Measurements from ENCODE around the gene TCHHL1. TPM values are rescaled to one million over a fixed set of nuclear protein-coding genes. Genes with fewer than 3 reads are reported as not detected.

The TCHHL1 gene
- total and polyA plus RNA-seq, 9 of the 15 experiments (the other 6 are each of a cell fraction or from before 2014, with no cell fraction given), result not detected

DNA sequence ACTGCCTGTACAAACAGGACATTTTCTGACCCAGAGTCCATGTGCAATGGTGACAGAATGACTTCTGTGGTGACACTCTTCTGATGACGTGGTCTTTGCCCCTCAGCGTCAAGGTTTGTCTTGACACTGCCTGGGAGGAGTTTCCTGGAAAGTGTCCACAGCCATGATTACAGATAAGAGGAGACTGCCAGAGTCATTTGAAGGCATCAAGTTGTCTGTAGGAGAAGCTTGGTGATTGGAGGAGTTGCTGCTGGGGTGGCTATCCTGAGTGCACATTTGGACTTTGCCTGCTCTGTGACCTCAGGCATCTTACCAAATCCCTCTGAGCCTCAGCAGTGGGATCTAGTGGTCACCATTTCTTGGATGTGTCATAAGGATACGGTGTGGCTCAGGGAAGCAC, 17.7 kb downstream of the TCHHL1 start (continued):
- TF ChIP-seq MYNN (IDR thresholded peaks at IDR 0.05), result no peak
- no peak for TF ChIP-seq MYNN (CRISPR knock-in tag; IDR thresholded peaks at IDR 0.05)
- TF ChIP-seq NRF1 (conservative IDR thresholded peaks at IDR 0.05 in 1 of 2, IDR thresholded peaks at IDR 0.05 in 1 of 2), result peak; percentile 38 to 47; a peak in 1 of 4 replicates
- 0 out of 2 replicates have a peak, but pooled peaks have one; percentile 56 for TF ChIP-seq SOX6 (IDR thresholded peaks at IDR 0.05)
- no peak for TF ChIP-seq ZNF324 (CRISPR knock-in tag; IDR thresholded peaks at IDR 0.05)
- TF ChIP-seq TGIF2 (CRISPR knock-in tag; IDR thresholded peaks at IDR 0.05), result no peak
- TF ChIP-seq, protein P1, sequence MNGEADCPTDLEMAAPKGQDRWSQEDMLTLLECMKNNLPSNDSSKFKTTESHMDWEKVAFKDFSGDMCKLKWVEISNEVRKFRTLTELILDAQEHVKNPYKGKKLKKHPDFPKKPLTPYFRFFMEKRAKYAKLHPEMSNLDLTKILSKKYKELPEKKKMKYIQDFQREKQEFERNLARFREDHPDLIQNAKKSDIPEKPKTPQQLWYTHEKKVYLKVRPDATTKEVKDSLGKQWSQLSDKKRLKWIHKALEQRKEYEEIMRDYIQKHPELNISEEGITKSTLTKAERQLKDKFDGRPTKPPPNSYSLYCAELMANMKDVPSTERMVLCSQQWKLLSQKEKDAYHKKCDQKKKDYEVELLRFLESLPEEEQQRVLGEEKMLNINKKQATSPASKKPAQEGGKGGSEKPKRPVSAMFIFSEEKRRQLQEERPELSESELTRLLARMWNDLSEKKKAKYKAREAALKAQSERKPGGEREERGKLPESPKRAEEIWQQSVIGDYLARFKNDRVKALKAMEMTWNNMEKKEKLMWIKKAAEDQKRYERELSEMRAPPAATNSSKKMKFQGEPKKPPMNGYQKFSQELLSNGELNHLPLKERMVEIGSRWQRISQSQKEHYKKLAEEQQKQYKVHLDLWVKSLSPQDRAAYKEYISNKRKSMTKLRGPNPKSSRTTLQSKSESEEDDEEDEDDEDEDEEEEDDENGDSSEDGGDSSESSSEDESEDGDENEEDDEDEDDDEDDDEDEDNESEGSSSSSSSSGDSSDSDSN (IDR thresholded peaks at IDR 0.05; ENCODE audit: borderline replicate concordance in 1 of 2, low read depth in 2 of 2, low read length in 2 of 2), result no peak
- no peak for TF ChIP-seq SREBF1 (IDR thresholded peaks at IDR 0.05; ENCODE audit: borderline replicate concordance, low read depth, low read length)
- no peak for TF ChIP-seq SRF (CRISPR knock-in tag; IDR thresholded peaks at IDR 0.05)
- TF ChIP-seq, protein P2, sequence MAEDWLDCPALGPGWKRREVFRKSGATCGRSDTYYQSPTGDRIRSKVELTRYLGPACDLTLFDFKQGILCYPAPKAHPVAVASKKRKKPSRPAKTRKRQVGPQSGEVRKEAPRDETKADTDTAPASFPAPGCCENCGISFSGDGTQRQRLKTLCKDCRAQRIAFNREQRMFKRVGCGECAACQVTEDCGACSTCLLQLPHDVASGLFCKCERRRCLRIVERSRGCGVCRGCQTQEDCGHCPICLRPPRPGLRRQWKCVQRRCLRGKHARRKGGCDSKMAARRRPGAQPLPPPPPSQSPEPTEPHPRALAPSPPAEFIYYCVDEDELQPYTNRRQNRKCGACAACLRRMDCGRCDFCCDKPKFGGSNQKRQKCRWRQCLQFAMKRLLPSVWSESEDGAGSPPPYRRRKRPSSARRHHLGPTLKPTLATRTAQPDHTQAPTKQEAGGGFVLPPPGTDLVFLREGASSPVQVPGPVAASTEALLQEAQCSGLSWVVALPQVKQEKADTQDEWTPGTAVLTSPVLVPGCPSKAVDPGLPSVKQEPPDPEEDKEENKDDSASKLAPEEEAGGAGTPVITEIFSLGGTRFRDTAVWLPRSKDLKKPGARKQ (CRISPR knock-in tag; IDR thresholded peaks at IDR 0.05), result no peak
- TF ChIP-seq ZNF217 (CRISPR knock-in tag; IDR thresholded peaks at IDR 0.05), result no peak
- no peak for TF ChIP-seq BRCA1 (IDR thresholded peaks at IDR 0.05)
- no peak for TF ChIP-seq BRCA1 (CRISPR knock-in tag; IDR thresholded peaks at IDR 0.05)
- no peak for TF ChIP-seq TCF3 (CRISPR knock-in tag; IDR thresholded peaks at IDR 0.05)
- TF ChIP-seq ZNF699 (CRISPR knock-in tag; IDR thresholded peaks at IDR 0.05; ENCODE audit: insufficient replicate concordance), result no peak
- no peak for TF ChIP-seq SMAD3 (CRISPR knock-in tag; conservative IDR thresholded peaks at IDR 0.05)
- TF ChIP-seq TAF7 (tag; IDR thresholded peaks at IDR 0.05), result no peak
- TF ChIP-seq MECOM (CRISPR knock-in tag; IDR thresholded peaks at IDR 0.05), result no peak
- no peak for TF ChIP-seq SAFB (IDR thresholded peaks at IDR 0.05; ENCODE audit: borderline replicate concordance, low read depth, low read length)
- TF ChIP-seq SRSF7 (optimal IDR thresholded peaks at IDR 0.05; ENCODE audit: low read depth, low read length), result no peak
- TF ChIP-seq SMAD4 (CRISPR knock-in tag; conservative IDR thresholded peaks at IDR 0.05), result peak; percentile 50; the same call in 1 of the 2 replicates
- TF ChIP-seq ZNF384 (IDR thresholded peaks at IDR 0.05; ENCODE audit: low read depth, low read length), result no peak
- TF ChIP-seq ZNF140 (CRISPR knock-in tag; IDR thresholded peaks at IDR 0.05), result no peak
- TF ChIP-seq SMAD1 (IDR thresholded peaks at IDR 0.05; ENCODE audit: low read depth, low read length, partially characterized antibody), result no peak
- no peak for TF ChIP-seq DNMT1 (IDR thresholded peaks at IDR 0.05)
- peak; percentile 73 for TF ChIP-seq JUND (IDR thresholded peaks at IDR 0.05; ENCODE audit: borderline replicate concordance, low read depth, low read length)
- peak; percentile 85; the same call in 1 of the 3 replicates for TF ChIP-seq JUND (tag; IDR thresholded peaks at IDR 0.05; ENCODE audit: borderline replicate concordance, low read depth, low read length)
- no peak for TF ChIP-seq PPARD (CRISPR knock-in tag; IDR thresholded peaks at IDR 0.05)
- no peak for TF ChIP-seq HIVEP1 (CRISPR knock-in tag; IDR thresholded peaks at IDR 0.05)
- TF ChIP-seq CHD4 (IDR thresholded peaks at IDR 0.05; ENCODE audit: insufficient read depth, insufficient replicate concordance, low read depth, low read length, poor library complexity, severe bottlenecking), result no peak
